ENCODE results near the gene ATG5. TPM values are rescaled to one million over a fixed set of nuclear protein-coding genes. Genes with fewer than 3 reads are reported as not detected.
"Not testable (repeated sequence)": the region's sequence is repeated elsewhere in the genome, so short reads cannot be mapped to it uniquely, and the experiment has no call there.

Gene ATG5
- total RNA-seq, 1 donor from 2014 or later = 39.3 TPM

GRCh38 chr6:106154326-106154725 lies 171.2 kb downstream of the ATG5 start:
- peaks cover 10% of the 10 kb centered on the region for H3K4me1 Mint-ChIP-seq (ENCODE audit: low read depth, unreplicated experiment)
- H3K9me3 Mint-ChIP-seq (ENCODE audit: unreplicated experiment) = no peaks in the 10 kb centered on the region
- FAIRE-seq = no peak
- H3K4me3 Mint-ChIP-seq (ENCODE audit: unreplicated experiment) = no peak overlapping the region
- Histone ChIP-seq H4K20me1 (ENCODE audit: insufficient read depth, low read length) (no peaks in the 10 kb centered on the region), H3K27me3 (ENCODE audit: insufficient read depth, low read length) (no peaks in the 10 kb centered on the region), H2AFZ (ENCODE audit: low read depth, low read length) (no peak overlapping the region), H3K9ac (ENCODE audit: low read length) (no peak overlapping the region), H3K27ac (ENCODE audit: low read depth, low read length) (no peak overlapping the region), H3K4me3 (ENCODE audit: insufficient read depth, low read depth, low read length) (no peak overlapping the region), H3K9me3 (ENCODE audit: insufficient read depth, low read depth, low read length) (no peaks in the 10 kb centered on the region), H3K4me1 (ENCODE audit: insufficient read depth, low read length) (peaks cover 10% of the 10 kb centered on the region), H3K79me2 (ENCODE audit: insufficient read depth, low read length) (no peaks in the 10 kb centered on the region), H3K4me2 (ENCODE audit: low read length) (no peak overlapping the region), H3K36me3 (ENCODE audit: insufficient read depth, low read length) (no peaks in the 10 kb centered on the region)
- H3K27me3 Mint-ChIP-seq (ENCODE audit: low read depth, unreplicated experiment) = peaks cover 6% of the 10 kb centered on the region
- H3K36me3 Mint-ChIP-seq (ENCODE audit: low read depth, unreplicated experiment) = no peaks in the 10 kb centered on the region
- DNase-seq (ENCODE audit: low read depth) = no peak
- no peak for TF ChIP-seq EZH2 (IDR thresholded peaks at IDR 0.05; ENCODE audit: insufficient read depth, low read length)
- TF ChIP-seq, protein P1, sequence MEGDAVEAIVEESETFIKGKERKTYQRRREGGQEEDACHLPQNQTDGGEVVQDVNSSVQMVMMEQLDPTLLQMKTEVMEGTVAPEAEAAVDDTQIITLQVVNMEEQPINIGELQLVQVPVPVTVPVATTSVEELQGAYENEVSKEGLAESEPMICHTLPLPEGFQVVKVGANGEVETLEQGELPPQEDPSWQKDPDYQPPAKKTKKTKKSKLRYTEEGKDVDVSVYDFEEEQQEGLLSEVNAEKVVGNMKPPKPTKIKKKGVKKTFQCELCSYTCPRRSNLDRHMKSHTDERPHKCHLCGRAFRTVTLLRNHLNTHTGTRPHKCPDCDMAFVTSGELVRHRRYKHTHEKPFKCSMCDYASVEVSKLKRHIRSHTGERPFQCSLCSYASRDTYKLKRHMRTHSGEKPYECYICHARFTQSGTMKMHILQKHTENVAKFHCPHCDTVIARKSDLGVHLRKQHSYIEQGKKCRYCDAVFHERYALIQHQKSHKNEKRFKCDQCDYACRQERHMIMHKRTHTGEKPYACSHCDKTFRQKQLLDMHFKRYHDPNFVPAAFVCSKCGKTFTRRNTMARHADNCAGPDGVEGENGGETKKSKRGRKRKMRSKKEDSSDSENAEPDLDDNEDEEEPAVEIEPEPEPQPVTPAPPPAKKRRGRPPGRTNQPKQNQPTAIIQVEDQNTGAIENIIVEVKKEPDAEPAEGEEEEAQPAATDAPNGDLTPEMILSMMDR (IDR thresholded peaks at IDR 0.05; ENCODE audit: insufficient read depth, low read depth, low read length) = no peak
- no peak overlapping the region for H3K27ac Mint-ChIP-seq (ENCODE audit: unreplicated experiment)

- peak; percentile 56 for FAIRE-seq
- peaks cover 4% of the 10 kb centered on the region for H3K27me3 Mint-ChIP-seq (ENCODE audit: low read depth, unreplicated experiment)
Observed at GRCh38 chr6:106152952-106153351, 172.6 kb downstream of the ATG5 start.

GRCh38 chr6:106152476-106152875 lies 173.1 kb downstream of the ATG5 start:
- H3K27ac Mint-ChIP-seq (ENCODE audit: unreplicated experiment); FAIRE-seq: not testable (repeated sequence)

More at GRCh38 chr6:106152952-106153351, 172.6 kb downstream of the ATG5 start:
- H3K27ac ChIP-seq (ENCODE audit: low read depth, low read length) = no peak overlapping the region
- Mint-ChIP-seq H3K36me3 (ENCODE audit: low read depth, unreplicated experiment) (no peaks in the 10 kb centered on the region), H3K27ac (ENCODE audit: unreplicated experiment) (no peak overlapping the region), H3K4me3 (ENCODE audit: unreplicated experiment) (no peak overlapping the region), H3K4me1 (ENCODE audit: low read depth, unreplicated experiment) (peaks cover 2% of the 10 kb centered on the region), H3K9me3 (ENCODE audit: unreplicated experiment) (no peaks in the 10 kb centered on the region)
- no peaks in the 10 kb centered on the region for H3K36me3 ChIP-seq (ENCODE audit: insufficient read depth, low read length)
- H2AFZ ChIP-seq (ENCODE audit: low read depth, low read length) = no peak overlapping the region
- no peaks in the 10 kb centered on the region for H4K20me1 ChIP-seq (ENCODE audit: insufficient read depth, low read length)
- H3K79me2 ChIP-seq (ENCODE audit: insufficient read depth, low read length) = no peaks in the 10 kb centered on the region
- H3K4me3 ChIP-seq (ENCODE audit: insufficient read depth, low read depth, low read length) = no peak overlapping the region
- H3K4me2 ChIP-seq (ENCODE audit: low read length) = no peak overlapping the region
- no peaks in the 10 kb centered on the region for H3K27me3 ChIP-seq (ENCODE audit: insufficient read depth, low read length)
- no peak overlapping the region for H3K9ac ChIP-seq (ENCODE audit: low read length)
- no peak for TF ChIP-seq EZH2 (IDR thresholded peaks at IDR 0.05; ENCODE audit: insufficient read depth, low read length)
- TF ChIP-seq, protein P1 (IDR thresholded peaks at IDR 0.05; ENCODE audit: insufficient read depth, low read depth, low read length) = no peak
- no peaks in the 10 kb centered on the region for H3K9me3 ChIP-seq (ENCODE audit: insufficient read depth, low read depth, low read length)
- DNase-seq (ENCODE audit: low read depth) = no peak
- H3K4me1 ChIP-seq (ENCODE audit: insufficient read depth, low read length) = no peaks in the 10 kb centered on the region

More at GRCh38 chr6:106152476-106152875, 173.1 kb downstream of the ATG5 start:
- not testable (repeated sequence) for H3K79me2 ChIP-seq (ENCODE audit: insufficient read depth, low read length); H3K4me1 Mint-ChIP-seq (ENCODE audit: low read depth, unreplicated experiment); H3K9me3 ChIP-seq (ENCODE audit: insufficient read depth, low read depth, low read length); H3K36me3 Mint-ChIP-seq (ENCODE audit: low read depth, unreplicated experiment); H3K4me3 ChIP-seq (ENCODE audit: insufficient read depth, low read depth, low read length); H4K20me1 ChIP-seq (ENCODE audit: insufficient read depth, low read length); H3K9ac ChIP-seq (ENCODE audit: low read length); H3K4me1 ChIP-seq (ENCODE audit: insufficient read depth, low read length); H3K9me3 Mint-ChIP-seq (ENCODE audit: unreplicated experiment); H3K27ac ChIP-seq (ENCODE audit: low read depth, low read length); H2AFZ ChIP-seq (ENCODE audit: low read depth, low read length); H3K4me3 Mint-ChIP-seq (ENCODE audit: unreplicated experiment); H3K4me2 ChIP-seq (ENCODE audit: low read length); DNase-seq (ENCODE audit: low read depth); H3K27me3 Mint-ChIP-seq (ENCODE audit: low read depth, unreplicated experiment); H3K27me3 ChIP-seq (ENCODE audit: insufficient read depth, low read length); H3K36me3 ChIP-seq (ENCODE audit: insufficient read depth, low read length)
